ENCODE data around the gene DKK3. TPM values are rescaled to one million over a fixed set of nuclear protein-coding genes. Genes with fewer than 3 reads are reported as not detected.

Gene DKK3
- total RNA-seq, 1 experiment from 2014 or later = 156 TPM

DNA sequence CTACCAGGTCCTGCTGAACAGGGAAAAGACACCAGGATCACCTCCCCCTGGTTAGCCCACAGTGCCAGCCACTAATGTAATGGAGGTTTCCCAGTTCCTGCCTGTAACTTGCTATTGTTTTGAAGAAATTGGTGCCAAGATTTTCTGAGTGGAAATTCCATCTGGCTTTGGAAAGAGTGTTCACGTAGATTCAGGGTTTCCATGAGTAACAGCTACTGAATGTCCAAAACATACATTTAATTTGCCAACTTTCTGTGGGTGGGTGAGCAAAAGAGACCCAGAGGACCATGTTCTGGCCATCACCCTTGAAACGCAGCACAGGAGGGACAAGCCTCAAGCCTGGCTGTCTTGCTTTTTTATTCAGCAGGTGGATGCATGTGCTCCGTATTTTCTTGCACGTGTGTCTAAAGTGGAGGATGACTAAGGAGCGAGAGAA, 8.8 kb upstream of the DKK3 start:
- intact Hi-C loops (cut with micrococcal nuclease; ENCODE audit: unreplicated experiment) = no loop called here
- H3K36me3 Mint-ChIP-seq (ENCODE audit: insufficient read depth, unreplicated experiment) = no peaks in the 10 kb centered on the region

DNA sequence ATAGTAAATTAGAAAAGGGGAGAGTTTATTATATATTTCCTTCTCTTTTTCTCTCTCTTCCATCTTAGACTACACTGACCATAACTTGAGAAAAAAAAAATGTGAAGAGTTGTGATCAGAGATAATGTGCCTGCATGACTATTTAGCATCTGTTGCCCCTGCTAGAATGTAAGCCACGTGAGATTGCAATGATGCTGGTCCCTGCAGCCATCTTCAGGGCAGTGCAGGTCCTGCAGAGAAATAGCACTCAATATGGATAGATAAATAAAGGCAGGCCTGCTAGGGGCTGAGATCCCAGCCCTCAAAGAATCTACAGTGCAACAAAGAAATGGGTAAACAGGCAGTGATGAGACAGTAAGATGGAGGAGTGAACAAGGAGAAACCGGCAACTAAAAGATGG, 7.8 kb upstream of the DKK3 start:
- H3K9me3 Mint-ChIP-seq (ENCODE audit: unreplicated experiment) = peaks cover 1% of the 10 kb centered on the region
- H3K4me3 Mint-ChIP-seq (ENCODE audit: unreplicated experiment) = no peak overlapping the region
- no peak for DNase-seq
- H3K27me3 Mint-ChIP-seq (ENCODE audit: insufficient read depth, unreplicated experiment) = no peaks in the 10 kb centered on the region
- H3K27ac Mint-ChIP-seq (ENCODE audit: unreplicated experiment) = no peak overlapping the region
- H3K9me3 ChIP-seq = no peaks in the 10 kb centered on the region
- H3K4me3 ChIP-seq (ENCODE audit: low read depth, low read length) = no peak overlapping the region
- H3K36me3 Mint-ChIP-seq (ENCODE audit: insufficient read depth, unreplicated experiment) = no peaks in the 10 kb centered on the region
- intact Hi-C loops (cut with micrococcal nuclease; ENCODE audit: unreplicated experiment) = no loop called here
- CTCF ChIA-PET = no interaction called here
- POLR2A ChIA-PET = no interaction called here
- peaks cover 17% of the 10 kb centered on the region for H3K4me1 Mint-ChIP-seq (ENCODE audit: low read depth, unreplicated experiment)
- no peaks in the 10 kb centered on the region for H3K27me3 ChIP-seq (replicated peaks; ENCODE audit: control insufficient read depth, insufficient read depth, low read length)
- no TSS peak for BruUV-seq (replicated peaks)
- H3K4me1 ChIP-seq = peaks cover 19% of the 10 kb centered on the region
- H3K36me3 ChIP-seq (ENCODE audit: control insufficient read depth, insufficient read depth, low read length) = no peaks in the 10 kb centered on the region
- TF ChIP-seq, protein P1, sequence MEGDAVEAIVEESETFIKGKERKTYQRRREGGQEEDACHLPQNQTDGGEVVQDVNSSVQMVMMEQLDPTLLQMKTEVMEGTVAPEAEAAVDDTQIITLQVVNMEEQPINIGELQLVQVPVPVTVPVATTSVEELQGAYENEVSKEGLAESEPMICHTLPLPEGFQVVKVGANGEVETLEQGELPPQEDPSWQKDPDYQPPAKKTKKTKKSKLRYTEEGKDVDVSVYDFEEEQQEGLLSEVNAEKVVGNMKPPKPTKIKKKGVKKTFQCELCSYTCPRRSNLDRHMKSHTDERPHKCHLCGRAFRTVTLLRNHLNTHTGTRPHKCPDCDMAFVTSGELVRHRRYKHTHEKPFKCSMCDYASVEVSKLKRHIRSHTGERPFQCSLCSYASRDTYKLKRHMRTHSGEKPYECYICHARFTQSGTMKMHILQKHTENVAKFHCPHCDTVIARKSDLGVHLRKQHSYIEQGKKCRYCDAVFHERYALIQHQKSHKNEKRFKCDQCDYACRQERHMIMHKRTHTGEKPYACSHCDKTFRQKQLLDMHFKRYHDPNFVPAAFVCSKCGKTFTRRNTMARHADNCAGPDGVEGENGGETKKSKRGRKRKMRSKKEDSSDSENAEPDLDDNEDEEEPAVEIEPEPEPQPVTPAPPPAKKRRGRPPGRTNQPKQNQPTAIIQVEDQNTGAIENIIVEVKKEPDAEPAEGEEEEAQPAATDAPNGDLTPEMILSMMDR (IDR thresholded peaks at IDR 0.05; ENCODE audit: insufficient read depth in 1 of 2, low read depth in 1 of 2, low read length in 1 of 2, severe bottlenecking in 1 of 2, unreplicated experiment in 1 of 2) = no peak

More for the DNA sequence above, 8.8 kb upstream of the DKK3 start:
- Mint-ChIP-seq H3K27me3 (ENCODE audit: insufficient read depth, unreplicated experiment) (no peaks in the 10 kb centered on the region), H3K4me1 (ENCODE audit: low read depth, unreplicated experiment) (peaks cover 17% of the 10 kb centered on the region), H3K4me3 (ENCODE audit: unreplicated experiment) (no peak overlapping the region), H3K9me3 (ENCODE audit: unreplicated experiment) (peaks cover 11% of the 10 kb centered on the region), H3K27ac (ENCODE audit: unreplicated experiment) (no peak overlapping the region)
- Histone ChIP-seq H3K36me3 (ENCODE audit: control insufficient read depth, insufficient read depth, low read length) (no peaks in the 10 kb centered on the region), H3K9me3 (no peaks in the 10 kb centered on the region; the same call in 1 of the 2 replicates), H3K27me3 (replicated peaks; ENCODE audit: control insufficient read depth, insufficient read depth, low read length) (no peaks in the 10 kb centered on the region), H3K4me1 (peaks cover 19% of the 10 kb centered on the region), H3K4me3 (ENCODE audit: low read depth, low read length) (no peak overlapping the region)
- no peak for DNase-seq
- CTCF ChIA-PET = no interaction called here
- BruUV-seq (replicated peaks) = no TSS peak
- TF ChIP-seq, protein P1 (IDR thresholded peaks at IDR 0.05; ENCODE audit: insufficient read depth in 1 of 2, low read depth in 1 of 2, low read length in 1 of 2, severe bottlenecking in 1 of 2, unreplicated experiment in 1 of 2) = no peak
- POLR2A ChIA-PET = no interaction called here

DNA sequence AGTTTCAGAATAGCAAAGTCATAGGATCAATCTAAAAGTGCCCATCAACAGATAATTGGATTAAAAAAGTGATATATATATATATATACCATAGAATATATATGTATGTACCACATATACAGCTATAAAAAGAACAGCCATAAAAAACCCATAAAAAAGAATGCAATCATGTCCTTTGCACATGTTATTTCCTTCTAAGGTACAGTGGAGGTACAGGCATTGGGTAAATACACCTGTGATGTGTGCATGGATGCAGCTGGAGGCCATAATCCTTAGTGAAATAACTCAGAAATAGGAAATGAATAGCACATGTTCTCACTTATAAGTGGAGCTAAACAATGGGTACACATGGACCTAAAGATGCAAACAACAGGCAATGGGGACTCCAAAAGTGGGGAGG, 7.1 kb upstream of the DKK3 start:
- no peaks in the 10 kb centered on the region for H3K36me3 Mint-ChIP-seq (ENCODE audit: insufficient read depth, unreplicated experiment)
- Histone ChIP-seq H3K4me1 (peaks cover 14% of the 10 kb centered on the region), H3K36me3 (ENCODE audit: control insufficient read depth, insufficient read depth, low read length) (no peaks in the 10 kb centered on the region), H3K27me3 (replicated peaks; ENCODE audit: control insufficient read depth, insufficient read depth, low read length) (no peaks in the 10 kb centered on the region), H3K4me3 (ENCODE audit: low read depth, low read length) (no peak overlapping the region), H3K9me3 (no peaks in the 10 kb centered on the region)
- H3K27ac Mint-ChIP-seq (ENCODE audit: unreplicated experiment) = no peak overlapping the region
- no peak for DNase-seq
- CTCF ChIA-PET = no interaction called here
- H3K4me3 Mint-ChIP-seq (ENCODE audit: unreplicated experiment) = no peak overlapping the region
- intact Hi-C loops (cut with micrococcal nuclease; ENCODE audit: unreplicated experiment) = no loop called here
- peaks cover 19% of the 10 kb centered on the region for H3K4me1 Mint-ChIP-seq (ENCODE audit: low read depth, unreplicated experiment)
- H3K27me3 Mint-ChIP-seq (ENCODE audit: insufficient read depth, unreplicated experiment) = no peaks in the 10 kb centered on the region
- POLR2A ChIA-PET = no interaction called here
- no peaks in the 10 kb centered on the region for H3K9me3 Mint-ChIP-seq (ENCODE audit: unreplicated experiment)
- BruUV-seq (replicated peaks) = no TSS peak
- TF ChIP-seq, protein P1 (IDR thresholded peaks at IDR 0.05; ENCODE audit: insufficient read depth in 1 of 2, low read depth in 1 of 2, low read length in 1 of 2, severe bottlenecking in 1 of 2, unreplicated experiment in 1 of 2) = no peak
